ENCODE results near the gene GCGR. TPM values are rescaled to one million over a fixed set of nuclear protein-coding genes. Genes with fewer than 3 reads are reported as not detected.

GCGR gene
- total RNA-seq, 1 donor from 2014 or later: not detected

- TF ChIP-seq EZH2 (IDR thresholded peaks at IDR 0.05; ENCODE audit: insufficient read depth, low read length) (no peak), CTCF (IDR thresholded peaks at IDR 0.05; ENCODE audit: insufficient read depth, low read depth, low read length) (no peak)
- Mint-ChIP-seq H3K27ac (ENCODE audit: unreplicated experiment) (no peak overlapping the region), H3K4me1 (ENCODE audit: low read depth, unreplicated experiment) (no peaks in the 10 kb centered on the region), H3K27me3 (ENCODE audit: low read depth, unreplicated experiment) (peaks cover 20% of the 10 kb centered on the region), H3K4me3 (ENCODE audit: unreplicated experiment) (no peak overlapping the region), H3K36me3 (ENCODE audit: low read depth, unreplicated experiment) (no peaks in the 10 kb centered on the region), H3K9me3 (ENCODE audit: unreplicated experiment) (peaks cover 6% of the 10 kb centered on the region)
- Histone ChIP-seq H3K27me3 (ENCODE audit: insufficient read depth, low read length) (peaks cover 8% of the 10 kb centered on the region), H3K4me1 (ENCODE audit: insufficient read depth, low read length) (no peaks in the 10 kb centered on the region), H3K27ac (ENCODE audit: low read depth, low read length) (no peak overlapping the region), H3K4me3 (ENCODE audit: insufficient read depth, low read depth, low read length) (no peak overlapping the region), H4K20me1 (ENCODE audit: insufficient read depth, low read length) (no peaks in the 10 kb centered on the region), H3K4me2 (ENCODE audit: low read length) (no peak overlapping the region), H3K9me3 (ENCODE audit: insufficient read depth, low read depth, low read length) (peaks cover 2% of the 10 kb centered on the region), H3K36me3 (ENCODE audit: insufficient read depth, low read length) (no peaks in the 10 kb centered on the region), H3K9ac (ENCODE audit: low read length) (no peak overlapping the region), H2AFZ (ENCODE audit: low read depth, low read length) (no peak overlapping the region), H3K79me2 (ENCODE audit: insufficient read depth, low read length) (no peaks in the 10 kb centered on the region)
- FAIRE-seq (no peak), DNase-seq (ENCODE audit: low read depth) (no peak)
These were observed 8.0 kb downstream of the GCGR start for GRCh38 chr17:81811705-81812570.

GRCh38 chr17:81812571-81813370 is 8.8 kb downstream of the GCGR start:
- Mint-ChIP-seq H3K4me3 (ENCODE audit: unreplicated experiment) (no peak overlapping the region), H3K27ac (ENCODE audit: unreplicated experiment) (no peak overlapping the region), H3K27me3 (ENCODE audit: low read depth, unreplicated experiment) (peaks cover 23% of the 10 kb centered on the region), H3K4me1 (ENCODE audit: low read depth, unreplicated experiment) (peaks cover 3% of the 10 kb centered on the region), H3K36me3 (ENCODE audit: low read depth, unreplicated experiment) (no peaks in the 10 kb centered on the region), H3K9me3 (ENCODE audit: unreplicated experiment) (peaks cover 6% of the 10 kb centered on the region)
- Histone ChIP-seq H3K4me3 (ENCODE audit: insufficient read depth, low read depth, low read length) (no peak overlapping the region), H3K4me1 (ENCODE audit: insufficient read depth, low read length) (no peaks in the 10 kb centered on the region), H3K36me3 (ENCODE audit: insufficient read depth, low read length) (no peaks in the 10 kb centered on the region), H3K27me3 (ENCODE audit: insufficient read depth, low read length) (peaks cover 3% of the 10 kb centered on the region), H3K9me3 (ENCODE audit: insufficient read depth, low read depth, low read length) (peaks cover 2% of the 10 kb centered on the region), H4K20me1 (ENCODE audit: insufficient read depth, low read length) (no peaks in the 10 kb centered on the region), H3K79me2 (ENCODE audit: insufficient read depth, low read length) (no peaks in the 10 kb centered on the region), H3K9ac (ENCODE audit: low read length) (no peak overlapping the region), H2AFZ (ENCODE audit: low read depth, low read length) (no peak overlapping the region), H3K27ac (ENCODE audit: low read depth, low read length) (no peak overlapping the region), H3K4me2 (ENCODE audit: low read length) (no peak overlapping the region)
- DNase-seq (ENCODE audit: low read depth): no peak
- no peak for FAIRE-seq
- TF ChIP-seq CTCF (IDR thresholded peaks at IDR 0.05; ENCODE audit: insufficient read depth, low read depth, low read length): no peak
- TF ChIP-seq EZH2 (IDR thresholded peaks at IDR 0.05; ENCODE audit: insufficient read depth, low read length): no peak

Measured in astrocyte (in vitro differentiated cells and primary cell).